Measurements from ENCODE around the gene PPM1H. TPM values are rescaled to one million over a fixed set of nuclear protein-coding genes. Genes with fewer than 3 reads are reported as not detected.

Gene PPM1H
- polyA plus RNA-seq, 4 donors = 1.1 to 14.3 (median 3.2) TPM

DNA sequence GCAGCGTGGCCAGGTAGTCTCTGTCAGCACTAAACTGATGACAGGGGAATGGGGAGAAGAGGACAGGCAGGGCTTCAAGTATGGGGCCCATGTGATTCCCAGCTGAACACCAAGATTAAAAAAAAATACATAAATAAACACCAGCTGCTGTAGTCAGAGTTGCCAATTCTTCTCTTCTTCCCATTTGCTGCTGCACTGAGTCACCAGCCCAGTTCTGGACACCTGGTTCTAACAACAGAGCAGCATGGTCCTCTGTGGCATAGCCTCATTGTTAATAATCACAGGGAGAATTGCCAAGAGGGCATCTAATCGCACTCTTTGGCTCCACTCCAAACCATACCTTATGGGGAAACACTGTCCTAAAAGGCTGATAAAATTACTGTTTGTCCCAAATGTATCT is 15.1 kb downstream of the PPM1H start:
- Histone ChIP-seq H3K27me3 (ENCODE audit: control insufficient read depth in 3 of 3, insufficient read depth in 3 of 3, low read length in 3 of 3) (no peaks in the 10 kb centered on the region), H3K9me3 (ENCODE audit: control insufficient read depth in 2 of 2, insufficient read depth in 1 of 2, low read depth in 1 of 2, low read length in 1 of 2) (no peaks in the 10 kb centered on the region), H3K27ac (ENCODE audit: low read depth in 1 of 3, low read length in 2 of 3) (no peak overlapping the region), H3K4me3 (ENCODE audit: low read depth in 1 of 3, low read length in 3 of 3) (no peak overlapping the region), H3K36me3 (ENCODE audit: control insufficient read depth in 3 of 3, insufficient read depth in 2 of 3, low read depth in 1 of 3, low read length in 3 of 3) (peaks cover 0 to 7% (median 0%) of the 10 kb centered on the region in 3 donors), H3K4me1 (ENCODE audit: control insufficient read depth in 3 of 3, insufficient read depth in 2 of 3, low read depth in 1 of 3, low read length in 2 of 3) (peaks cover 0 to 6% (median 4%) of the 10 kb centered on the region in 3 donors)
- DNase-seq (peak; percentile 22 to 70), FAIRE-seq (no peak)
- WGBS, 3 donors = 16 to 33% (median 17%) methylated on average over 2 of the region's 2 CpGs

DNA sequence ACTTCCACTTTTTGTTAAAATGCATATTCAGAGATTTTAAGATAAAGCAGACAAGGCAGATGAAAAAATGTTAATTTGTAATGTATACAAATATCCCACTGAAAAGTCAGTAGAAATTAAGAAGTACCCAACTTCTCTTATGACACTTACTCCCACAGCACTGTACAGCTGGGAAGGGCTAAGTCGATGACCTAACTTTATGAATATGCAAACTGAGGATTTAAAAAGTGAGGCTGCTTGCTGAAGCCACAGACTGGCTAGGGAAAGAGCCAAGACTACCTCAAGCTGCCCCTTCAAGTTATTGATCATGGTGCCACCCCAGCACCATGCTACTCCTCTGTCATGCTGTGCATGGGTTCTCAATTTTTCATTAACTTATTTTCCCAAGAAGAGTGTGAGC is 17.0 kb downstream of the PPM1H start:
- Histone ChIP-seq H3K4me3 (ENCODE audit: low read depth in 1 of 3, low read length in 3 of 3) (no peak overlapping the region), H3K4me1 (ENCODE audit: control insufficient read depth in 3 of 3, insufficient read depth in 2 of 3, low read depth in 1 of 3, low read length in 2 of 3) (peaks cover 0 to 6% (median 4%) of the 10 kb centered on the region in 3 donors), H3K27ac (ENCODE audit: low read depth in 1 of 3, low read length in 2 of 3) (no peak overlapping the region), H3K27me3 (ENCODE audit: control insufficient read depth in 3 of 3, insufficient read depth in 3 of 3, low read length in 3 of 3) (no peaks in the 10 kb centered on the region), H3K9me3 (ENCODE audit: control insufficient read depth in 2 of 2, insufficient read depth in 1 of 2, low read depth in 1 of 2, low read length in 1 of 2) (no peaks in the 10 kb centered on the region), H3K36me3 (ENCODE audit: control insufficient read depth in 3 of 3, insufficient read depth in 2 of 3, low read depth in 1 of 3, low read length in 3 of 3) (peaks cover 0 to 4% (median 0%) of the 10 kb centered on the region in 3 donors)
- 55 to 65% (median 62%) methylated on average over 1 of the region's 1 CpG for WGBS, 3 donors
- no peak for DNase-seq
- FAIRE-seq = no peak

DNA sequence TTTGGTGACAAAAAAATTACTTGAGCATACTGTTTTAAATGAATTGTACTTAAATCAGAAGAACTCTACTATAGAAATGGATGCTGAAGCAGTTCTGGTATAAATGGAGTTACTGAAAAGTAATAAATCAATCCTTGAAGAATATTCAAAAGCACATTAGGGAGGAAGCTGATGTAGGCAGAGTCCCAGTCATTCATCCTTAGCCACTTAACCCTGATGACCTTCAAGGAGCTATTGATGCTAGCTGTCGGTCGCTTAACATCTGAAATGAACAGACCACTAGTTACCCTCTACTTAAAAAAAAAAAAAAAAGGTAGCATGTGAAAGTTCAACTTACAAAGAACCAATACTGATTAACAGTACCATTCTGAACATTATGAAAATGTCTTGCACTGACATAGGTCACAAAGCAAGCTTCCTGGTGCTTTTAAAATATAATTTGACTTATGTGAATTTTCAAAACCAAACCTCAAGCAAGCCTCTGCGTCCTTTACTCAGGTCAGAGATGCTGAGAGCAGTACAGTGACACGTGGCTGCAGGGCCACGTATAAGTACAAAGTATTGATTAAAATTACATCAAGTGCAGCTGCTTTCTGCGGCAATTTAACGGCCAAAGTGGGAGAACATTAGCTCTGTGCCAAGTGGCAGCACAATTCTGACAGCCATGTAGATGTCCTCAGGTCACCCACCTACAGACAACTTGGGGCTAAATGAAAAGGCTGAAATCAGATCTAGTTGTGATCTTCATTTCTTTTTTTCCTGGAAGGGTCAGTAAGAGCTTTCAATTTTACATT is 18.1 kb downstream of the PPM1H start:
- Histone ChIP-seq H3K36me3 (ENCODE audit: control insufficient read depth in 3 of 3, insufficient read depth in 2 of 3, low read depth in 1 of 3, low read length in 3 of 3) (peaks cover 0 to 4% (median 0%) of the 10 kb centered on the region in 3 donors), H3K4me1 (ENCODE audit: control insufficient read depth in 3 of 3, insufficient read depth in 2 of 3, low read depth in 1 of 3, low read length in 2 of 3) (peaks cover 0 to 4% (median 0%) of the 10 kb centered on the region in 3 donors), H3K9me3 (ENCODE audit: control insufficient read depth in 2 of 2, insufficient read depth in 1 of 2, low read depth in 1 of 2, low read length in 1 of 2) (no peaks in the 10 kb centered on the region), H3K27ac (ENCODE audit: low read depth in 1 of 3, low read length in 2 of 3) (no peak overlapping the region), H3K27me3 (ENCODE audit: control insufficient read depth in 3 of 3, insufficient read depth in 3 of 3, low read length in 3 of 3) (no peaks in the 10 kb centered on the region), H3K4me3 (ENCODE audit: low read depth in 1 of 3, low read length in 3 of 3) (no peak overlapping the region)
- FAIRE-seq (no peak), DNase-seq (no peak)
- 46 to 62% (median 62%) methylated on average over 7 of the region's 7 CpGs for WGBS, 3 donors

DNA sequence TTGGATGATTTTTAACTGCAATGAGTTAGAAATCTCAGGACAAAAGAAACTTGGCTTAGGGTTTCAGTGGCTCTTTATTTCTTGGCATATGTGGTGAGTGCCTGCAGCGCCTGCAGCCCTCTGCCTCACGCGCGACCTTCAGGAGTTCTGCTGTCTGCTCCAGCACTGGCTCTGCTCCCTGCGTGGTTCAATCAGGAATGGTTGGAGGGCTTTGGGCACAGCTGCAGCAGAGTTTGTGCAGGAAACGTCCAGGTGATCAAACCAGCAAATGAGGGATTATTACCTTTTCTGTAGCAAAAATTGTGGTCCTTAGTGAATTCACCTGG is 19.8 kb downstream of the PPM1H start:
- FAIRE-seq = no peak
- H3K36me3 ChIP-seq (ENCODE audit: control insufficient read depth in 3 of 3, insufficient read depth in 2 of 3, low read depth in 1 of 3, low read length in 3 of 3) = peaks cover 0 to 4% (median 0%) of the 10 kb centered on the region in 3 donors
- H3K4me3 ChIP-seq (ENCODE audit: low read depth in 1 of 3, low read length in 3 of 3) = no peak overlapping the region
- H3K27ac ChIP-seq (ENCODE audit: low read depth in 1 of 3, low read length in 2 of 3) = no peak overlapping the region
- H3K27me3 ChIP-seq (ENCODE audit: control insufficient read depth in 3 of 3, insufficient read depth in 3 of 3, low read length in 3 of 3) = no peaks in the 10 kb centered on the region
- peaks cover 0 to 4% (median 0%) of the 10 kb centered on the region in 3 donors for H3K4me1 ChIP-seq (ENCODE audit: control insufficient read depth in 3 of 3, insufficient read depth in 2 of 3, low read depth in 1 of 3, low read length in 2 of 3)
- no peak for DNase-seq
- WGBS, 3 donors = 83 to 95% (median 86%) methylated on average over 6 of the region's 6 CpGs
- H3K9me3 ChIP-seq (ENCODE audit: control insufficient read depth in 2 of 2, insufficient read depth in 1 of 2, low read depth in 1 of 2, low read length in 1 of 2) = no peaks in the 10 kb centered on the region

DNA sequence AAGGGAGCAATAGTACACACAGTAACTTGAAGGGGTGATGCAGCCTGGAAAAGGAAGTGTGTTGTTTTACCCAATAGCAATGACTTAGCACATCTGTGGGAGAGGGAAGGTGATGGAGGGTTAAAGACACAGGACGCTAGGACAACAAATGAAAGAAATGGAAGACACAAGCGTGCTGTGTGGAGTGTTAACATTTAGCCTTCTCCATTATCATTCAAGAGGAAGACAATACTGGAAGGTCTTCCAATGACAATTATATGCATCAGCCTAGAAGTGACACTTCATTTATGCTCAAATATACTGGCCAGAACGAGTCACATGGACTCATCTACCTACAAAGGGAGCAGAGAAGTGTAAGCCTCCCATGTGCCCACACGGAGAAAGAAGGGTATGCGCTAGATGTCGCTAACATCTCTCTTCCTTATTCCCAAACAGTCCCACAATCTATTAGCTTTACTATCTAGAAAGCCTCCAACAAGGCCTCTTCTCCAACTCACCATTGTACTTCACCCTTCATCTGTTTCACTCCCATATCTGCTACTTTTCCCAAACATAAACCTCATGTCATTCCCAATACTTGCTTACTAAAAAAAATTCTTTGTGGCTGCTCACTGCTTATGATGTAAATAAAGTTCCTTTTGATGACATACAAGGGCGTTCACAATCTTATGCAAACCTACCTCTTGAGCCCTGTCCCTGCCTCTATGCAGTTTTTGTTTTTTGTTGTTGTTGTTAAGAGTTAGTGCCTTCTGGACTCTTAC is 20.3 kb downstream of the PPM1H start:
- peaks cover 0 to 3% (median 2%) of the 10 kb centered on the region in 3 donors for H3K4me1 ChIP-seq (ENCODE audit: control insufficient read depth in 3 of 3, insufficient read depth in 2 of 3, low read depth in 1 of 3, low read length in 2 of 3)
- peaks cover 0 to 4% (median 0%) of the 10 kb centered on the region in 3 donors for H3K36me3 ChIP-seq (ENCODE audit: control insufficient read depth in 3 of 3, insufficient read depth in 2 of 3, low read depth in 1 of 3, low read length in 3 of 3)
- peaks cover 0 to 2% (median 0%) of the 10 kb centered on the region in 3 donors for H3K27me3 ChIP-seq (ENCODE audit: control insufficient read depth in 3 of 3, insufficient read depth in 3 of 3, low read length in 3 of 3)
- no peak overlapping the region for H3K4me3 ChIP-seq (ENCODE audit: low read depth in 1 of 3, low read length in 3 of 3)
- no peak overlapping the region for H3K27ac ChIP-seq (ENCODE audit: low read depth in 1 of 3, low read length in 2 of 3)
- 77 to 88% (median 81%) methylated on average over 7 of the region's 7 CpGs for WGBS, 3 donors
- H3K9me3 ChIP-seq (ENCODE audit: control insufficient read depth in 2 of 2, insufficient read depth in 1 of 2, low read depth in 1 of 2, low read length in 1 of 2) = no peaks in the 10 kb centered on the region
- no peak for FAIRE-seq
- DNase-seq = no peak

DNA sequence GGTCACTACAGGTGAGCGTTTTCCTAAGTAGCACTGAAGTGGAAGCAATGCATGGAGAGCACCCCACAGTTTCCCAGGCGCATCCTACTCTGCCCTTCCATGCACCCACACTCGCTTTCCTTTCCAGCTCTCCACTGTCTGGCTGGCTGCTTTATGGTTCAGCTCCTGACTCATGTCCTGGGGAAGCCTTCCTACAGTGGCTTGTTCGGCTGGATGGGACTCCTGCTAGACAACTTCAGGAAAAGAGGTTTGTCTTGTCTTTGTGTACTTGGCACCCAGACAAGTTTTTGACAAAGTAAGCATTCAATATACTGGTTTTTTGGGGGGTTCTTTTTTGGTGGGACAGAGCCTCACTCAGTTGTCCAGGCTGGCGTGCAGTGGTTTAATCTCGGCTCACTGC is 21.6 kb downstream of the PPM1H start:
- no peaks in the 10 kb centered on the region for H3K9me3 ChIP-seq (ENCODE audit: control insufficient read depth in 2 of 2, insufficient read depth in 1 of 2, low read depth in 1 of 2, low read length in 1 of 2)
- no peak for FAIRE-seq

DNA sequence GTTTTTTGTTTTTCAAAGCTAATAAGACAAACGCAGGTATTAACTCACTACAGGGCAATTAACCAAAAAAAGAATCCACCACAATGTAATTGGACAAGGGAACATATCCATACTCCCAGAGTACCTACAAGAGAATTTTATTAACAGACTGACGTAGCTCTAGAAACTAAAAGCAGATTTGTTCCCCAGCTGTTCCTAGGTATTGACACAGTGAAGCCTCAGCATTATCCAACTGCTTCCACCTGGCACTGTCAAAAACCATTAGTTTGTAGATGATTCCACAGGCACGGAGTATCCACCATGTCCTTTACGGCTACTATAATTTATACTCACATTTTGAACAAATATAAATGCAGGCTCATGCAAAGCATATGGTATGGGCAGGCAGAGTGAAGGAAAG is 22.3 kb downstream of the PPM1H start:
- peaks cover 0 to 4% (median 0%) of the 10 kb centered on the region in 3 donors for H3K36me3 ChIP-seq (ENCODE audit: control insufficient read depth in 3 of 3, insufficient read depth in 2 of 3, low read depth in 1 of 3, low read length in 3 of 3)
- FAIRE-seq (no peak), DNase-seq (no peak)
- WGBS, 3 donors = 58 to 71% (median 60%) methylated on average over 4 of the region's 4 CpGs
- H3K27ac ChIP-seq (ENCODE audit: low read depth in 1 of 3, low read length in 2 of 3) = no peak overlapping the region
- peaks cover 0 to 3% (median 0%) of the 10 kb centered on the region in 3 donors for H3K4me1 ChIP-seq (ENCODE audit: control insufficient read depth in 3 of 3, insufficient read depth in 2 of 3, low read depth in 1 of 3, low read length in 2 of 3)
- no peaks in the 10 kb centered on the region for H3K9me3 ChIP-seq (ENCODE audit: control insufficient read depth in 2 of 2, insufficient read depth in 1 of 2, low read depth in 1 of 2, low read length in 1 of 2)
- H3K27me3 ChIP-seq (ENCODE audit: control insufficient read depth in 3 of 3, insufficient read depth in 3 of 3, low read length in 3 of 3) = peaks cover 0 to 2% (median 0%) of the 10 kb centered on the region in 3 donors
- no peak overlapping the region for H3K4me3 ChIP-seq (ENCODE audit: low read depth in 1 of 3, low read length in 3 of 3)

More for the DNA sequence above, 21.6 kb downstream of the PPM1H start:
- 91 to 98% (median 95%) methylated on average over 6 of the region's 6 CpGs for WGBS, 3 donors
- peaks cover 0 to 4% (median 0%) of the 10 kb centered on the region in 3 donors for H3K36me3 ChIP-seq (ENCODE audit: control insufficient read depth in 3 of 3, insufficient read depth in 2 of 3, low read depth in 1 of 3, low read length in 3 of 3)
- no peak overlapping the region for H3K27ac ChIP-seq (ENCODE audit: low read depth in 1 of 3, low read length in 2 of 3)
- peaks cover 0 to 3% (median 0%) of the 10 kb centered on the region in 3 donors for H3K4me1 ChIP-seq (ENCODE audit: control insufficient read depth in 3 of 3, insufficient read depth in 2 of 3, low read depth in 1 of 3, low read length in 2 of 3)
- peaks cover 0 to 2% (median 0%) of the 10 kb centered on the region in 3 donors for H3K27me3 ChIP-seq (ENCODE audit: control insufficient read depth in 3 of 3, insufficient read depth in 3 of 3, low read length in 3 of 3)
- DNase-seq = no peak
- H3K4me3 ChIP-seq (ENCODE audit: low read depth in 1 of 3, low read length in 3 of 3) = no peak overlapping the region

DNA sequence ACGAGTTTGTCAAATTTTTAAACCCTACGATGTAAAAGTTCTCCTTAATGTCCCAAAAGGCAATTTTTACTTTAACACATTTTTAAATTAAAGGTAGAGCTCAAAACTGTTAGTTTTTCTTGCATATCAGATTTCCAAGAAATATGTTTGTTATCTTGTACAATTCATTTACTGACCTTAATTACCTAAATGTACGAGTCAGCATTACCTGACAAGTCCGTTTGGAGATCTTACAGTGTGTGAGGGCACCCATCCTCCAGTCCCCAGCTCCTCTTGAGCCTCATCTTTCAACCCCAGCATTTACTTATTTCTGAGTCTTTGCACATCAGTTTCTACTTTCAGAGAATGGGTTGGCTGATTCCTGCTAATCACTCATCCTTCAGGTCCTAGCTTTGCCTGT is 23.7 kb downstream of the PPM1H start:
- peaks cover 0 to 4% (median 0%) of the 10 kb centered on the region in 3 donors for H3K36me3 ChIP-seq (ENCODE audit: control insufficient read depth in 3 of 3, insufficient read depth in 2 of 3, low read depth in 1 of 3, low read length in 3 of 3)
- H3K9me3 ChIP-seq (ENCODE audit: control insufficient read depth in 2 of 2, insufficient read depth in 1 of 2, low read depth in 1 of 2, low read length in 1 of 2) = no peaks in the 10 kb centered on the region
- no peak for DNase-seq
- no peak overlapping the region for H3K4me3 ChIP-seq (ENCODE audit: low read depth in 1 of 3, low read length in 3 of 3)
- H3K27ac ChIP-seq (ENCODE audit: low read depth in 1 of 3, low read length in 2 of 3) = no peak overlapping the region
- peaks cover 0 to 2% (median 0%) of the 10 kb centered on the region in 3 donors for H3K27me3 ChIP-seq (ENCODE audit: control insufficient read depth in 3 of 3, insufficient read depth in 3 of 3, low read length in 3 of 3)
- H3K4me1 ChIP-seq (ENCODE audit: control insufficient read depth in 3 of 3, insufficient read depth in 2 of 3, low read depth in 1 of 3, low read length in 2 of 3) = peaks cover 0 to 3% (median 0%) of the 10 kb centered on the region in 3 donors
- FAIRE-seq = no peak
- whole genome bisulfite sequencing, 3 donors = 57 to 74% (median 64%) methylated on average over 4 of the region's 4 CpGs
